DOHH2 (cell line): ENCODE results near the gene HDAC4.

ENCODE experiments used
- H3F3A ChIP-seq: fragments of 200-600 bp; sonication (generic), shearing (Covaris generic); 2 replicates; pipeline ENCODE4 v1.6.0; 2016; ENCODE audit warnings: antibody characterized with exemption, mild to moderate bottlenecking; ENCODE audit not compliant: control insufficient read depth, insufficient read depth
- H3K27ac ChIP-seq: fragments of 200-600 bp; sonication (generic); 2 replicates; pipeline ENCODE4 v1.5.1; 2014; ENCODE audit warnings: low read depth, mild to moderate bottlenecking, low read length, moderate library complexity
- H3K27me3 ChIP-seq: fragments of 200-600 bp; sonication (generic); 2 replicates; pipeline ENCODE4 v1.6.1; 2014; ENCODE audit warnings: mild to moderate bottlenecking, low read length, mixed read lengths; ENCODE audit not compliant: control insufficient read depth
- H3K36me3 ChIP-seq: fragments of 200-600 bp; sonication (generic); 2 replicates; pipeline ENCODE4 v1.6.1; 2014; ENCODE audit warnings: mild to moderate bottlenecking, low read length, moderate library complexity, mixed read lengths; ENCODE audit not compliant: control insufficient read depth
- H3K4me1 ChIP-seq: fragments of 200-600 bp; sonication (generic); 2 replicates; pipeline ENCODE4 v1.6.1; 2014; ENCODE audit warnings: mild to moderate bottlenecking, low read length, mixed read lengths; ENCODE audit not compliant: control insufficient read depth
- H3K4me2 ChIP-seq: fragments of 200-600 bp; sonication (generic); 2 replicates; pipeline ENCODE4 v1.6.0; 2014; ENCODE audit warnings: mild to moderate bottlenecking, low read length, moderate library complexity
- H3K4me3 ChIP-seq: fragments of 200-600 bp; sonication (generic); 2 replicates; pipeline ENCODE4 v1.5.1; 2014; ENCODE audit warnings: mild to moderate bottlenecking, low read length, mixed read lengths
- H3K79me2 ChIP-seq: fragments of 200-600 bp; sonication (generic); 2 replicates; pipeline ENCODE4 v1.6.1; 2014; ENCODE audit warnings: mild to moderate bottlenecking, low read length, mixed read lengths; ENCODE audit not compliant: control insufficient read depth
- H3K9me2 ChIP-seq: fragments of 200-600 bp; sonication (generic); replicated peaks from 2 replicates; pipeline ENCODE4 v1.6.1; 2014; ENCODE audit warnings: mild to moderate bottlenecking, low read length, mixed read lengths; ENCODE audit not compliant: control insufficient read depth
- H3K9me3 ChIP-seq: fragments of 200-600 bp; sonication (generic); 2 replicates; pipeline ENCODE4 v1.6.1; 2014; ENCODE audit warnings: antibody characterized with exemption, low read length, mixed read lengths; ENCODE audit not compliant: control insufficient read depth, insufficient read depth
- H4K20me1 ChIP-seq: fragments of 200-600 bp; sonication (generic); 2 replicates; pipeline ENCODE4 v1.6.0; 2014; ENCODE audit warnings: low read depth, mild to moderate bottlenecking, antibody characterized with exemption, low read length, moderate library complexity; ENCODE audit not compliant: control insufficient read depth, insufficient read depth
- CTCF ChIP-seq: fragments of 200-600 bp; sonication (generic); IDR thresholded peaks from one replicate; pipeline ENCODE4 v1.5.1; 2014; ENCODE audit warnings: antibody characterized with exemption, mild to moderate bottlenecking, low read depth, low read length; ENCODE audit not compliant: poor library complexity, severe bottlenecking
- EZH2phosphoT487 ChIP-seq: fragments of 200-600 bp; sonication (generic); IDR thresholded peaks from 2 replicates; pipeline ENCODE4 v1.6.1; 2017; ENCODE audit warnings: borderline replicate concordance, mild to moderate bottlenecking, antibody characterized with exemption, low read length, moderate library complexity, mixed read lengths

Gene HDAC4

DNA sequence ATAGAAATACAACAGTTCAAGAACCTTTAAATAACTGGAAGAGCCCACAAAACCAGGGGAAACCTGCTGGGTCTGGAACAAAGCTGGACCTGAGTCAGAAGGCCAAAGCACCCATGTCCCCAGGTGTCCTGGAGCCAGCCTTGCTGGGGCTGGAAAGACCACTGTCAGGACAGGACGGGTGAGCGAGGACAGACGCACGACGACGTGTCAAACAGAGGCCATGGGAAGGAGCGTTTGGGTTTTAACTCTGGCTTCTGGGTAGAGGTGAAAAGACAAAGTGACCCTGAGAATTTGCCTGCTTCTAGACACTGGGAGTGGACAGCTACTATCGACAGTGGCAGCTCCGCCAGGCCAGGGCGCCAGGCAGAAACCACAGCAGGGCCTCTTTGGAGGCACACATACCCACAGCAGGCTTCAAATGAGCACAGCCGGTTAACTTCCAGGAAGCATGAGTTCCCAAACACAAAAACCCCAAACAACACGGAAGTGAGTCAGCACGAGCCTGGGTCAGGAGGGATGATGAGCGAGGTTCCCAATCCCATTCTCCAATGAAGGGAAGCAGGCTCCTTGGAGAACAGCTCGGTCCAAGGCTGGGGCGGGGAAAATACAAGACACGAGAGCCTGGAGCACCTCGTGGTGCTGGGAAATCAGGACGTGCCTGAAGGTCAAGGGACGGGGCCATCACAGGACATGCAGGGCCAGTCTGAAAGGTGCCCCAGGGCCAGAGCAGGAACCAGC, 344.9 kb downstream of the HDAC4 start:
- no peaks in the 10 kb centered on the region for H3K9me3 ChIP-seq
- H3K79me2 ChIP-seq: no peaks in the 10 kb centered on the region
- H4K20me1 ChIP-seq: no peaks in the 10 kb centered on the region
- TF ChIP-seq EZH2phosphoT487 (no peak), CTCF (no peak)
- H3F3A ChIP-seq: no peaks in the 10 kb centered on the region
- no peaks in the 10 kb centered on the region for H3K27me3 ChIP-seq
- no peak overlapping the region for H3K4me3 ChIP-seq
- H3K4me2 ChIP-seq: no peak overlapping the region
- H3K4me1 ChIP-seq: no peaks in the 10 kb centered on the region
- H3K36me3 ChIP-seq: no peaks in the 10 kb centered on the region
- H3K9me2 ChIP-seq: no peaks in the 10 kb centered on the region
- H3K27ac ChIP-seq: no peak overlapping the region

DNA sequence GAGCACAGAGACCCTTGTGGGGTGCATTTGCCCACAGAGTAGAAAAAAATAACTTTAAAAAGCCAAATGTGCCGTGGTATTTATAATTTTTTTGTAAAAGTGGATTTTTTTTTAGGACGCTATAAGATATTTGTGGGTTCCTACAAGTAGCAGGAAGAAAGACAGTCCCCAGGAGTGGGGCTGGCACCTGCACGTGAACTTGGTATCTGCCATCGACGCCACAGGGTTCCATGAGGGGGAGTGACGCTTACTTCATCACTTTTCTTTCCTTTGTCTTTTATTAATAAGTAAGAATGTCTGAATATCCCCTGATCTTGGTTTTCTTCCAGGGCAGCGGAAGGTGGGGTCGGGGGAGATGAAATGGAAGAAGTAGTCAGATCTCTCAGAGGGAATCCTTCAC, 345.9 kb downstream of the HDAC4 start:
- no peaks in the 10 kb centered on the region for H4K20me1 ChIP-seq
- H3F3A ChIP-seq: no peaks in the 10 kb centered on the region
- TF ChIP-seq CTCF (no peak), EZH2phosphoT487 (no peak)
- H3K27ac ChIP-seq: no peak overlapping the region
- H3K9me2 ChIP-seq: no peaks in the 10 kb centered on the region
- H3K79me2 ChIP-seq: no peaks in the 10 kb centered on the region
- H3K36me3 ChIP-seq: no peaks in the 10 kb centered on the region
- H3K4me2 ChIP-seq: no peak overlapping the region
- H3K4me1 ChIP-seq: no peaks in the 10 kb centered on the region
- no peaks in the 10 kb centered on the region for H3K9me3 ChIP-seq
- H3K4me3 ChIP-seq: no peak overlapping the region
- no peaks in the 10 kb centered on the region for H3K27me3 ChIP-seq

- Histone ChIP-seq H3K36me3 (no peaks in the 10 kb centered on the region), H3K27ac (no peak overlapping the region), H3K9me3 (no peaks in the 10 kb centered on the region), H4K20me1 (no peaks in the 10 kb centered on the region), H3F3A (no peaks in the 10 kb centered on the region), H3K27me3 (no peaks in the 10 kb centered on the region), H3K79me2 (no peaks in the 10 kb centered on the region), H3K4me2 (no peak overlapping the region), H3K4me3 (no peak overlapping the region), H3K9me2 (no peaks in the 10 kb centered on the region), H3K4me1 (no peaks in the 10 kb centered on the region)
- TF ChIP-seq EZH2phosphoT487 (no peak), CTCF (no peak)
Measured at GRCh38 chr2:239053801-239054503, 346.9 kb downstream of the HDAC4 start.
